Esophagus squamous epithelium (tissue), 5 donors: ENCODE data around the gene GPD1. TPM values are rescaled to one million over a fixed set of nuclear protein-coding genes. Genes with fewer than 3 reads are reported as not detected.

Source experiments
- DNase-seq: peaks from one replicate; lab custom pipeline; 2025; lab: John Stamatoyannopoulos, UW
- H3K27ac ChIP-seq, 4 donors: fragments of 200-600 bp; sonication (generic); one replicate each; pipeline ENCODE4 v1.5.1; 2016 to 2019; ENCODE audit warnings: mild to moderate bottlenecking in 1 of 4
- H3K27me3 ChIP-seq, 4 donors: fragments of 200-600 bp; sonication (generic); 1 replicate in 3 of 4; 2 replicates in 1 of 4; pipeline versions ENCODE4 v1.5.1 to v1.6.0; 2017 to 2021; ENCODE audit warnings: antibody characterized with exemption in 1 of 4
- H3K36me3 ChIP-seq, 3 donors: fragments of 200-600 bp; sonication (generic); one replicate each; pipeline ENCODE4 v1.5.1; 2016 to 2019
- H3K4me1 ChIP-seq, 3 donors: fragments of 200-600 bp; sonication (generic); one replicate each; pipeline ENCODE4 v1.5.1; 2017 to 2019
- H3K4me3 ChIP-seq, 4 donors: fragments of 200-600 bp; sonication (generic); 1 replicate in 3 of 4; 2 replicates in 1 of 4; pipeline ENCODE4 v1.5.1; 2016 to 2019; ENCODE audit warnings: mild to moderate bottlenecking in 2 of 4, moderate library complexity in 1 of 4
- H3K9me3 ChIP-seq, 3 donors: fragments of 200-600 bp; sonication (generic); one replicate each; pipeline ENCODE4 v1.5.1; 2016 to 2019
- CTCF ChIP-seq, 6 experiments: fragments of 450-650 bp in 4 of 6; fragments of 200-600 bp in 2 of 6; sonication (generic) in 2 of 6; IDR thresholded peaks; one replicate each; pipeline ENCODE4 v1.5.1; 2016 to 2019; ENCODE audit warnings: antibody characterized with exemption in 6 of 6, mild to moderate bottlenecking in 4 of 6, moderate library complexity in 4 of 6
- POLR2A ChIP-seq, 4 donors: fragments of 450-650 bp; IDR thresholded peaks; one replicate each; pipeline ENCODE4 v1.6.1; 2017; ENCODE audit warnings: antibody characterized with exemption in 4 of 4, mild to moderate bottlenecking in 4 of 4, moderate library complexity in 3 of 4
- WGBS, 2 donors: methylation state at CpG; one replicate each; pipeline ENCODE4 v1.1.5; 2018; 5-methylcytosine and 5-hydroxymethylcytosine counted together
- intact Hi-C: fragments of 100-400 bp; cut with DNase I; formaldehyde crosslinking; loops from one replicate; pipeline ENCODE4 v1.15.0; 2022
- total RNA-seq, 4 donors: library from RNA; depleted of rRNA; stranded (reverse); fragments of >200 nt; gene quantifications; one replicate each; pipeline ENCODE4 v1.1.0, GENCODE V29; 2016
- donor health status: DM: yes; HTN: yes; CAD: no.

The GPD1 gene
- total RNA-seq, 4 donors from 2014 or later = 0.38 to 0.53 (median 0.44) TPM; not detected in 1

DNA sequence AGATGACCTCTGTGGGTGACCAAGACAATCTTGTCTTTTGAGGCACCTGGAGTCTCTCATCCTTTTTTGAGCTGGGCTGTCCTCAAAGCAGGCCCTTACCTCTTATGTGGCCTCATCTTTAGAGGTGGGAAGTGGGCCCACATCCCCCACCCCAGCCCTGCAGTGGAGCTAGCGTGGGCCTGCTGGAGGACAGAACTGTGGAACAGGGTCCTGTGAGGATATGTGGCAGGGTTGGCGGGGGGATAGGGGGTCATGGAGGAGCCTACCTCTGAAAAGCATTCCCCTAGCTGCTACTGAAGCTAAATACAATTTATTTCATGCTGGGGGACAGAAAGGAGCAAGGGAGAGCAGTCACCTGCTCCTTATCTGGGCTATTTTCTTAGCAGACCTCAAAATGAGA is 457 bp upstream of the GPD1 start:
- 100% methylated on average over 1 of the region's 2 CpGs; no CpG with 5 or more reads in 1 of the 2 donors for WGBS, 2 donors
- intact Hi-C loops = no loop called here
- H3K27me3 ChIP-seq = no peaks in the 10 kb centered on the region

DNA sequence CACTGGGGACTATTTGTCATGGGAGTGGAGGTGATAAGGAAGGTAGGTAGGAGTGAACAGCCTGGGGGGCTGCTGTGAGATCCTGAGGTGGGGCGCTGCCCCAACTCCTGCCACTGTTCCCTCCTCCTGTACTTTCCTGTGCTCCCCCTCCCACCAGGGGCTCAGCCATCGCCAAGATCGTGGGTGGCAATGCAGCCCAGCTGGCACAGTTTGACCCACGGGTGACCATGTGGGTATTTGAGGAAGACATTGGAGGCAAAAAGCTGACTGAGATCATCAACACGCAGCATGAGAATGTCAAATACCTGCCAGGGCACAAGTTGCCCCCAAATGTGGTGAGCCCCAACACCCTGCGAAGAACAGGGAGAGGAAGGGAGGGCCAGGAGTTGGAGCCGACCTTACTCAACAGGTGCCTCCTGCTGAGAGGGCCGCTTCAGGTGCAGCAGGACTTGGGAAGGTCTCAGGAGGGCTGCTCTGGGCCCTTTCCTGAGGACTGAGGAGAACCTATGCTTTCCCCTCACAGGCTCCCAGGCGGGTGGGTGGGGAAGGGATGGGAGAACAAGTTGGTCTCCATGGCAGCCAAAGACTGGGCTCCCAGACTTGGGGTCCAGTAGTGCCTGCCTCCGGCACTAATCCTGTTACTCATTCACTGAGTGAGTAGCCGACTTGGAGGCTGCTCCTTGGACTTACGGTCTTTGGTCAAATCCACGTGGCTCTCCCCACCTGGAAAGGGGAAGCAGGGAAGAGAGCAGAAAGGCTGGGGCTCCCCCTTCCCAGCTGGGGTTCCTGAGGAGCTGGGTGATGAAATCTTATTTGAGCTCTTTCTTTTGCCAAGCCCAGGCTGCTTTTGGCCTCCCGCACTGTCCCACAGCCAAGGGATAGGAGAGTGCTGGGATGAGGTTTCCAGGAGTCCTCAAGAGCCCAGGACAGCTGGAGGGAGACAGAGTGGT is 884 bp downstream of the GPD1 start:
- TF ChIP-seq CTCF (IDR thresholded peaks at IDR 0.05) (no peak), POLR2A (IDR thresholded peaks at IDR 0.05) (no peak)
- no peak overlapping the region for H3K27ac ChIP-seq
- H3K36me3 ChIP-seq = peaks cover 0 to 20% (median 0%) of the 10 kb centered on the region in 3 donors
- H3K27me3 ChIP-seq = no peaks in the 10 kb centered on the region
- intact Hi-C loops = no loop called here
- H3K4me1 ChIP-seq = peaks cover 15 to 34% (median 18%) of the 10 kb centered on the region in 3 donors
- H3K9me3 ChIP-seq = no peaks in the 10 kb centered on the region
- no peak overlapping the region for H3K4me3 ChIP-seq
- no peak for DNase-seq
- 65 to 86% methylated on average over 5 to 8 of the region's 14 CpGs for WGBS, 2 donors

More for the DNA sequence above, 457 bp upstream of the GPD1 start:
- Histone ChIP-seq H3K9me3 (no peaks in the 10 kb centered on the region), H3K4me1 (peaks cover 17 to 36% (median 20%) of the 10 kb centered on the region in 3 donors), H3K4me3 (no peak overlapping the region), H3K36me3 (peaks cover 9 to 34% (median 12%) of the 10 kb centered on the region in 3 donors), H3K27ac (peak overlapping the region in 3 of 4 donors; percentile 5 to 26 (median 24))
- no peak for DNase-seq
- no peak for TF ChIP-seq POLR2A (IDR thresholded peaks at IDR 0.05)
- TF ChIP-seq CTCF (IDR thresholded peaks at IDR 0.05) = no peak

DNA sequence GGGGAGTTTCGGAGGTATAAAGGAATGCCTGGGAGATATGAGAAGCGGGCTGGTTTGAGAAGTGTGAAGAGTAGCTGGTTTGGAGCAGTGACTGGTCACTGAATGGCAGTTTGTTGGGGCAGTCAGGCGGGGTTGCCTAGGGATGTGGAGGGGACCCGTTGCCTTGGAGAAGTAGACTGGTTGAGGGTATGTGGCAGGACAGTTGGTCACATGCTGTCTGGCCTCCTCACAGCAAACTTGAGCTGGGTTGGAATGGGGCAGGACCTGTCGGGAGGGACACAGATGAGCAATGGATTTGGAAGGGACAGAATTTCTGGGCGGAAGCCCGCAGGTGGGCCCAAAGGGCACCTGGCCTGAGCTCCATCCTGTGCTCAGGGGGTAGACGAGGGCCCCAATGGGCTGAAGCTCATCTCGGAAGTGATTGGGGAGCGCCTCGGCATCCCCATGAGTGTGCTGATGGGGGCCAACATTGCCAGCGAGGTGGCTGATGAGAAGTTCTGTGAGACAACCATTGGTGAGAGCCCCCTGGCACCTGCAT is 2.2 kb downstream of the GPD1 start:
- H3K27me3 ChIP-seq = no peaks in the 10 kb centered on the region
- H3K4me1 ChIP-seq = peaks cover 27 to 44% (median 28%) of the 10 kb centered on the region in 3 donors
- H3K27ac ChIP-seq = no peak overlapping the region
- no peaks in the 10 kb centered on the region for H3K9me3 ChIP-seq
- DNase-seq = no peak
- intact Hi-C loops = no loop called here
- no peak overlapping the region for H3K4me3 ChIP-seq
- peaks cover 0 to 9% (median 0%) of the 10 kb centered on the region in 3 donors for H3K36me3 ChIP-seq
- TF ChIP-seq POLR2A (IDR thresholded peaks at IDR 0.05) (no peak), CTCF (IDR thresholded peaks at IDR 0.05) (no peak)
- WGBS, 2 donors = 90 to 95% methylated on average over 9 to 11 of the region's 12 CpGs

GRCh38 chr12:50106907-50107306 is 3.1 kb downstream of the GPD1 start:
- no peak overlapping the region for H3K27ac ChIP-seq
- H3K36me3 ChIP-seq = peaks cover 0 to 3% (median 0%) of the 10 kb centered on the region in 3 donors
- H3K9me3 ChIP-seq = no peaks in the 10 kb centered on the region
- H3K4me1 ChIP-seq = peaks cover 33 to 50% (median 33%) of the 10 kb centered on the region in 3 donors
- no peak overlapping the region for H3K4me3 ChIP-seq
- 60% methylated on average over 3 of the region's 3 CpGs; no CpG with 5 or more reads in 1 of the 2 donors for WGBS, 2 donors
- TF ChIP-seq POLR2A (IDR thresholded peaks at IDR 0.05) (no peak), CTCF (IDR thresholded peaks at IDR 0.05) (no peak)
- no peaks in the 10 kb centered on the region for H3K27me3 ChIP-seq
- intact Hi-C loops = no loop called here
- DNase-seq = no peak
